Measurements from ENCODE around the gene GTF2H3. TPM values are rescaled to one million over a fixed set of nuclear protein-coding genes. Genes with fewer than 3 reads are reported as not detected.

Gene GTF2H3
- total and polyA plus RNA-seq, 9 of the 15 experiments (the other 6 are each of a cell fraction or from before 2014, with no cell fraction given), result 22.7 to 99.7 (median 49.6) TPM

GRCh38 chr12:123670882-123671728, 37.5 kb downstream of the GTF2H3 start, which contains the start of gene TCTN2 (continued):
- TF ChIP-seq RNF219 (CRISPR knock-in tag; IDR thresholded peaks at IDR 0.05) (no peak), FOXJ3 (CRISPR knock-in tag; IDR thresholded peaks at IDR 0.05) (no peak), ZNF444 (CRISPR knock-in tag; IDR thresholded peaks at IDR 0.05) (no peak), LARP7 (IDR thresholded peaks at IDR 0.05) (no peak), SMARCA5 (IDR thresholded peaks at IDR 0.05) (no peak), PHF20 (IDR thresholded peaks at IDR 0.05; ENCODE audit: partially characterized antibody) (peak; percentile 79), MYNN (IDR thresholded peaks at IDR 0.05) (no peak), MYNN (CRISPR knock-in tag; IDR thresholded peaks at IDR 0.05) (no peak), ZNF347 (CRISPR knock-in tag; IDR thresholded peaks at IDR 0.05; ENCODE audit: low read depth) (no peak), E2F8 (IDR thresholded peaks at IDR 0.05; ENCODE audit: low read depth, partially characterized antibody) (no peak), NKRF (IDR thresholded peaks at IDR 0.05; ENCODE audit: borderline replicate concordance) (peak; percentile 95), SMARCC2 (IDR thresholded peaks at IDR 0.05; ENCODE audit: low read depth) (no peak), KDM5B (IDR thresholded peaks at IDR 0.05; ENCODE audit: insufficient replicate concordance, low read depth, low read length) (peak; percentile 52), HDAC2 (IDR thresholded peaks at IDR 0.05) (peak; percentile 72; the same call in 1 of the 2 replicates), L3MBTL2 (IDR thresholded peaks at IDR 0.05) (peak; percentile 70; the same call in 1 of the 2 replicates), UBTF (IDR thresholded peaks at IDR 0.05; ENCODE audit: borderline replicate concordance in 1 of 2, low read depth in 2 of 2, low read length in 2 of 2) (no peak), ZNF431 (CRISPR knock-in tag; IDR thresholded peaks at IDR 0.05) (no peak)
- TF ChIP-seq, protein P1, sequence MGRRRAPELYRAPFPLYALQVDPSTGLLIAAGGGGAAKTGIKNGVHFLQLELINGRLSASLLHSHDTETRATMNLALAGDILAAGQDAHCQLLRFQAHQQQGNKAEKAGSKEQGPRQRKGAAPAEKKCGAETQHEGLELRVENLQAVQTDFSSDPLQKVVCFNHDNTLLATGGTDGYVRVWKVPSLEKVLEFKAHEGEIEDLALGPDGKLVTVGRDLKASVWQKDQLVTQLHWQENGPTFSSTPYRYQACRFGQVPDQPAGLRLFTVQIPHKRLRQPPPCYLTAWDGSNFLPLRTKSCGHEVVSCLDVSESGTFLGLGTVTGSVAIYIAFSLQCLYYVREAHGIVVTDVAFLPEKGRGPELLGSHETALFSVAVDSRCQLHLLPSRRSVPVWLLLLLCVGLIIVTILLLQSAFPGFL (CRISPR knock-in tag; IDR thresholded peaks at IDR 0.05), result no peak

All from K562 (cell line).